ENCODE results near the gene CARMIL1. TPM values are rescaled to one million over a fixed set of nuclear protein-coding genes. Genes with fewer than 3 reads are reported as not detected.

CARMIL1 gene
- total and polyA plus RNA-seq, 2 of the 8 experiments (the other 6 are each of a cell fraction or from before 2014, with no cell fraction given), result 20.3 to 40.4 TPM

DNA sequence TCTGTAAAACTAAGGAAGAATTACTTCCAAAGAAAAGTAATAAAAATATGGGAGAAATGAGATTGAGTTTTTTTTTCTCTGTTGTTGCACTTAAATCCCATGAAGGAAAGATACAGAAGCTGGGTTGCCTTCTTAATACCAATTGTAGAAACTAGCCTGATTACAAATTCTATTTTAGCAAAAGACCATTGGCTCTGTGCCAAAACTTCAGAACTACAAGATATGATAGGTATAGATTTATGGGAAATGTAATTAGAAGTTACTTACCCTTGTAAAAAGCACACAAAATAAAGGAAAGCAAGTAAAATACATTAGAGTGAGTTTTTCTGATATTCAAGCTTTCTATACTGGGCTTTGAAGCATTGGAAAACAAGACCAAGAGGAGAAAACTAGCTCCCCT, 299.4 kb downstream of the CARMIL1 start:
- Histone ChIP-seq H2BK5ac (ENCODE audit: low read depth, low read length) (no peak overlapping the region), H2AFZ (ENCODE audit: low read length) (no peak overlapping the region), H3K4me1 (replicated peaks in 1 of 4; ENCODE audit: control insufficient read depth in 3 of 4, insufficient read depth in 4 of 4, low read length in 3 of 4) (no peaks in the 10 kb centered on the region), H3K4me2 (ENCODE audit: insufficient read depth in 1 of 2, low read depth in 2 of 2, low read length in 2 of 2) (no peak overlapping the region), H4K91ac (replicated peaks; ENCODE audit: insufficient read length, low read length) (no peak overlapping the region), H3K23ac (ENCODE audit: insufficient read length) (no peak overlapping the region), H3K56ac (replicated peaks; ENCODE audit: insufficient read length, low read depth, low read length) (no peak overlapping the region), H4K5ac (ENCODE audit: insufficient read length, low read depth, low read length) (no peak overlapping the region), H2BK120ac (replicated peaks; ENCODE audit: low read depth, low read length) (no peak overlapping the region), H3K14ac (ENCODE audit: insufficient read length) (no peak overlapping the region), H3K9me3 (ENCODE audit: insufficient read depth in 2 of 2, low read depth in 1 of 2, low read length in 1 of 2) (no peaks in the 10 kb centered on the region), H3K23me2 (ENCODE audit: low read depth, low read length) (no peaks in the 10 kb centered on the region), H3K27ac (ENCODE audit: low read depth, low read length) (no peak overlapping the region), H3K79me1 (ENCODE audit: low read depth, low read length) (no peaks in the 10 kb centered on the region), H4K20me1 (replicated peaks in 1 of 2; ENCODE audit: control insufficient read depth in 1 of 2, insufficient read depth in 2 of 2, low read length in 2 of 2) (no peaks in the 10 kb centered on the region), H2AK5ac (ENCODE audit: low read depth, low read length) (no peak overlapping the region), H2BK12ac (ENCODE audit: low read depth, low read length) (no peak overlapping the region), H3K4ac (replicated peaks; ENCODE audit: insufficient read length, low read depth, low read length) (no peak overlapping the region), H4K8ac (ENCODE audit: extremely low read depth, insufficient read depth, low read length) (no peak overlapping the region), H3K4me3 (ENCODE audit: extremely low read depth in 1 of 4, insufficient read depth in 2 of 4, low read depth in 3 of 4, low read length in 4 of 4) (no peak overlapping the region), H2BK15ac (ENCODE audit: low read length) (no peak overlapping the region), H3K36me3 (ENCODE audit: control insufficient read depth in 2 of 4, insufficient read depth in 4 of 4, low read length in 3 of 4) (no peaks in the 10 kb centered on the region; a peak in 2 of 8 replicates), H3K18ac (ENCODE audit: extremely low read depth, low read length) (no peak overlapping the region), H3K79me2 (ENCODE audit: control insufficient read depth in 1 of 2, insufficient read depth in 2 of 2, low read length in 2 of 2) (no peaks in the 10 kb centered on the region), H2BK20ac (ENCODE audit: low read length) (no peak overlapping the region), H3K27me3 (replicated peaks in 1 of 4; ENCODE audit: control insufficient read depth in 3 of 4, extremely low read depth in 1 of 4, insufficient read depth in 3 of 4, low read length in 3 of 4) (no peaks in the 10 kb centered on the region), H3K9ac (replicated peaks in 1 of 4; ENCODE audit: extremely low read depth in 1 of 4, low read depth in 3 of 4, low read length in 3 of 4) (no peak overlapping the region)
- ChIA-PET CTCF (ENCODE audit: partially characterized antibody) (interaction anchor here (0.6 to 1.8 kb wide), 4 partner anchors 24 to 365 kb away, joined by 3 to 6 read pairs (median 4); no protein-coding TSS in a partner anchor), POLR2A (ENCODE audit: partially characterized antibody) (interaction anchor here (1.6 kb wide), 1 partner anchor 335 kb away, joined by 3 read pairs; no protein-coding TSS in a partner anchor)
- FAIRE-seq (no peak), DNase-seq (ENCODE audit: low read depth in 1 of 2, low spot score in 2 of 2) (no peak)
- TF ChIP-seq HDAC2 (IDR thresholded peaks at IDR 0.05; ENCODE audit: borderline replicate concordance in 1 of 2, low read depth in 2 of 2, low read length in 2 of 2), result no peak
- no peak for TF ChIP-seq NANOG (IDR thresholded peaks at IDR 0.05; ENCODE audit: insufficient read depth, low read depth, low read length, poor library complexity, severe bottlenecking)
- no peak for TF ChIP-seq CHD1 (IDR thresholded peaks at IDR 0.05; ENCODE audit: low read depth, low read length)
- no peak for TF ChIP-seq KDM1A (IDR thresholded peaks at IDR 0.05; ENCODE audit: borderline replicate concordance, low read length)
- no peak for TF ChIP-seq EZH2 (IDR thresholded peaks at IDR 0.05; ENCODE audit: low read depth, low read length, severe bottlenecking)
- no peak for TF ChIP-seq KDM5A (IDR thresholded peaks at IDR 0.05; ENCODE audit: low read length)
- TF ChIP-seq POU5F1 (IDR thresholded peaks at IDR 0.05; ENCODE audit: low read depth, low read length), result no peak
- no peak for TF ChIP-seq BCL11A (IDR thresholded peaks at IDR 0.05; ENCODE audit: low read depth in 2 of 2, low read length in 2 of 2)
- TF ChIP-seq, protein P1, sequence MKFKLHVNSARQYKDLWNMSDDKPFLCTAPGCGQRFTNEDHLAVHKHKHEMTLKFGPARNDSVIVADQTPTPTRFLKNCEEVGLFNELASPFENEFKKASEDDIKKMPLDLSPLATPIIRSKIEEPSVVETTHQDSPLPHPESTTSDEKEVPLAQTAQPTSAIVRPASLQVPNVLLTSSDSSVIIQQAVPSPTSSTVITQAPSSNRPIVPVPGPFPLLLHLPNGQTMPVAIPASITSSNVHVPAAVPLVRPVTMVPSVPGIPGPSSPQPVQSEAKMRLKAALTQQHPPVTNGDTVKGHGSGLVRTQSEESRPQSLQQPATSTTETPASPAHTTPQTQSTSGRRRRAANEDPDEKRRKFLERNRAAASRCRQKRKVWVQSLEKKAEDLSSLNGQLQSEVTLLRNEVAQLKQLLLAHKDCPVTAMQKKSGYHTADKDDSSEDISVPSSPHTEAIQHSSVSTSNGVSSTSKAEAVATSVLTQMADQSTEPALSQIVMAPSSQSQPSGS (IDR thresholded peaks at IDR 0.05; ENCODE audit: low read length), result no peak
- no peak for TF ChIP-seq EGR1 (IDR thresholded peaks at IDR 0.05; ENCODE audit: borderline replicate concordance, low read depth, low read length)
- TF ChIP-seq PHF8 (conservative IDR thresholded peaks at IDR 0.05; ENCODE audit: low read depth, low read length), result no peak
- no peak for TF ChIP-seq SIX5 (IDR thresholded peaks at IDR 0.05; ENCODE audit: low read depth, low read length)

Measured in H1 (cell line).